Measurements from ENCODE around the gene TMEM178A.

GRCh38 chr2:39665811-39666490 lies at the start of gene TMEM178A:
- TF ChIP-seq CTCF (IDR thresholded peaks at IDR 0.05; ENCODE audit: low read depth, low read length, poor library complexity, severe bottlenecking) (no peak), EZH2phosphoT487 (IDR thresholded peaks at IDR 0.05; ENCODE audit: borderline replicate concordance, low read length) (no peak)
